Stimulated activated CD4-positive, alpha-beta T cell treated with anti-CD3 and anti-CD28 coated beads, Interleukin-2, amount 100 ng/mL, for 48 hours (primary cell): Measurements from ENCODE around the gene OR13C2.
"Not testable (repeated sequence)": the region's sequence is repeated elsewhere in the genome, so short reads cannot be mapped to it uniquely, and the experiment has no call there.

ENCODE experiments used
- DNase-seq, 2 donors: peaks; one replicate each; pipeline ENCODE4 v3.0.0-alpha.2; 2020

Gene OR13C2, protein sequence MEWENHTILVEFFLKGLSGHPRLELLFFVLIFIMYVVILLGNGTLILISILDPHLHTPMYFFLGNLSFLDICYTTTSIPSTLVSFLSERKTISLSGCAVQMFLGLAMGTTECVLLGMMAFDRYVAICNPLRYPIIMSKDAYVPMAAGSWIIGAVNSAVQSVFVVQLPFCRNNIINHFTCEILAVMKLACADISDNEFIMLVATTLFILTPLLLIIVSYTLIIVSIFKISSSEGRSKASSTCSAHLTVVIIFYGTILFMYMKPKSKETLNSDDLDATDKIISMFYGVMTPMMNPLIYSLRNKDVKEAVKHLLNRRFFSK

DNA sequence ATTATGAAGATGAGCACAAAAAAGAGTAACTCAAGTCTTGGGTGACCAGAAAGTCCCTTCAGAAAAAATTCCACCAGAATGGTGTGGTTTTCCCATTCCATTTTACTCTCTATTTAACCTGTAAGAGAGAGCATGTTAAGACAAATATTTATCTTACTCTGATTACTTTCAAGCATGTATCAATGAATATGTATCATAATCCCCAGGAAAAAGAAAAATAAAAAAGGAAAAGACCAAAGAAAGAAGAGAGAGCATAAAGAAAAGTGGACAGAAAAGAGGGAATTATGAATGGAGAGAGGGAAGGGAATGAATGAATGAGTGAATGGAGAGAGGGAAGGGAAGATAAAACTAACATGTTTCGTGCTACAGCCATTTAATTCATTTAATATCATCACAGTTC lies at the start of gene OR13C2:
OR13C2 (minus strand) TSS at position 101 of the 400 bp plus-strand sequence; CDS start at position 101, 0 bp downstream.
- not testable (repeated sequence) for DNase-seq

DNA sequence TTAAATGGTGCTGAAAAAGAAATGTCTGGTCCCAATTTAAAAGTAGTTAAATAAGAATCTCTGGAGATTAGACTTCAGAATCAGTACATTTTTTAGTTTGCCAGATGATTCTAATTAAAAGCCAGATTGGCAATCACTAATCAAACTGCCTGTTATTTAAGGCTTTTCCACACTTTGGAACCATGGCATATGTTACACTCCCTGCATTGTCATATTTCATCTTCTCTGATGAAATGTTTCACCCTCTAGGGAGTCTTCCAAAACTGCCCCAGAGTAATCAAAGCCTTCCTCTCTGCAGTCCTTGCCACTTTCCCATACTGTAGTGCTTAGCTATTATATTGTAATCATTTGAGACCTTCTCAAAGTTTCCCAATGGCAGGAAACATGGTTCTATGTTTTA lies 30.0 kb upstream of the OR13C2 start:
- no peak for DNase-seq

DNA sequence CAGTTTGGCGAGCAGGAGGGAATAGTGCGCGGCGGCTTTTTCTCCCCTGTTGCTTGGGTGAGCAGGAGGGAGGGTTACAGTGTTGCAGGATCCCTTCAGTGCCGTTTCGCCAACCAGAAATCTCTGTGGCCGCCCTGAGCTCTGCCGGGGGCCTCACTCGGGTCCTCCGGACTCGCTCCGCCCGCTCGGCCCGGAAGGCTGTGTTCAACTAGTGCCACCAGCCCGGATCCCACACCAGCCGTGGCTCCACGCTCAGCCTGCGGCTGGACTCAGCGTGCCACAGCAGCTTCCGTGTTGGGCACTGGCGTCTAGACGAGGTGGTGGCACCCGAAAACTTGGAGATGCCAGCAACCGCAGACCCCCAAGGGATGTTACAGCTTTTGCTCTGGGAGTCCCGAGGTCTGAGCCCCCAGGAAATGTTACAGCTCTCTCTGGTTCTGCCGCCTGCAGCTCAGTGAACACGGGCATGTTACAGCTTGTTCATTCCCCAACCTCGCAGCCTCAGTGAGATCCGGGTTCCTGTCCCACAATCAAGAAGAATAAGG lies 28.6 kb upstream of the OR13C2 start:
- no peak for DNase-seq

DNA sequence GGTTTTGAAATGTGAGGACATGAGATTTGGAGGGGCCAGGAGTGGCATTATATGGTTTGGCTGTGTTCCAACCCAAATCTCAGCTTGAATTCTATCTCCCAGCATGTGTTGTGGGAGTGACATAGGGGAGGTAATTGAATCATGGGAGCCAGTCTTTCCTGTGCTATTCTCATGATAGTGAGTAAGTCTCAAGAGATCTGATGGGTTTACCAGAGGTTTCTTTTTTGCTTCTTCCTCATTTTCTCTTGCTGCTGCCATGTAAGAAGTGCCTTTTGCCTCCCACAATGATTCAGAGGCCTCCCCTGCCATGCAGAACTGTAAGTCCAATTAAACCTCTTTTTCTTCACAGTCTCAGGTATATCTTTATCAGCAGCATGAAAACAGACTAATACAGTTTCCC lies 20.5 kb upstream of the OR13C2 start:
- DNase-seq, result not testable (repeated sequence)

DNA sequence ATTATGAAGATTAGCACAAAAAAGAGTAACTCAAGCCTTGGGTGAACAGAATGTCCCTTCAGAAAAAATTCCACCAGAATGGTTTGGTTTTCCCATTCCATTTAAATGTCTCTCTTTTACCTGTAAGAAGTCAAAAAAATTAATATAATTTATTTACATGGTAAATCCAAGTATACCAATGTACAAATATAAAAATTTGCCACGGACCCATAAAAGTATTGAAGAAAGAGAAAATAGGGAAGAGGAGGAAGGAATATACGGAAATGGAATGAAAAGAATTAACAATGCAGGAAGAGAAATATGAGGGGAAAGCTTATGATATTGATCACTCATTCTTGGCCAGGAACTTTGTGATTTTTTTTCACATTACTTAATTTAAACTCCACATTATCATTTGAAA lies 12.7 kb upstream of the OR13C2 start, which contains the start of gene OR13C9:
OR13C9 (minus strand) TSS at position 101 of the 400 bp plus-strand sequence; CDS start at position 101, 0 bp downstream.
- no peak for DNase-seq

DNA sequence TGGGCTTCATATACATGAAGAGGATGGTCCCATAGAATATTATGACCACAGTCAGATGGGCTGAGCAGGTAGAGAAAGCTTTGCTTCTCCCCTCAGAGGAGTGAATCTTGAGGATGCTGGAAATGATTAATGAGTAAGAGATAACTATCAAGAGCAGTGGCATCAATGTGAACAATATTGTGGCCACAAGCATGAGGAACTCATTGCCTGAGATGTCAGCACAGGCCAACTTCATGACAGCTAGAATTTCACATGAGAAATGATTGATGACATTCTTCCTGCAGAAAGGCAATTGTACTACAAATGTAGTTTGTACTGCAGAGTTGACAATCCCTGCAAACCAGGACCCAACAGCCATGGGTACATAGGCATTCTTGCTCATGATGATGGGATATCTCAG lies 12.0 kb upstream of the OR13C2 start:
- DNase-seq, result no peak

DNA sequence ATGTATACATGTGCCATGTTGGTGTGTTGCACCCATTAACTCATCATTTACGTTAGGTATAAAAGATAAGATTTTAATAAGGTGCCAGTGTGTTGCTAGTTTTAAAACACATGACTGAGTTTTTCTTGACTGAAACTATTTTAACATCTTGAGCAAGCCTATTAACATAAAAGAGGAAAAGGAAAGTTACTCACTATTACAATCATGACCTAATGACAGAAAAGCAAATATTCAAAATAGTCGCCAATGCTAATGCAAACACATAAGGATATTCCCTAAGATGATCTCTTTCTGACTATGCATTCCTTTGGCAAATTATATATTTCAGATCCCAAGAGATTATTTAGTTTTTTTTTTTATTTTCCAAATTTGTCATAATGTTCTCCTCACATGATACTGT lies 5.8 kb upstream of the OR13C2 start:
- DNase-seq, result no peak

DNA sequence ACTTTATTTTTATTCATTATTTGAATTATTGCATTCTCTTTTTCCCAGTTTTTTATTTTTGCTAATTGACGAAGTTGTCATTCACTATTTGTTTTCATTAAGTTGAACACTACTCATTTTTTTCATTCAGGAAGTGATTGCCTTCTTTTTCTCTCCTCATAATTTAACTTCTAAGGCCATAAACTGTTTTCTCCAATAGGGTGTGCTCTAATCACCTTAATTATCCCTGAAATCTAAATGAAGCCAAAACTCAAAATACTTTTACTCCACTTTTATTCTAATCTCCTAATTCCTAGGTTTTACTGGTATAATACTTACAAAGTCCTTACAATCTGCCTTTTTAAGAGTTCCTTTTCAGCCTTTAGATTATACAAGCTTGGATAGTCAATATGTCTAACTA lies 2.9 kb upstream of the OR13C2 start:
- DNase-seq, result no peak

DNA sequence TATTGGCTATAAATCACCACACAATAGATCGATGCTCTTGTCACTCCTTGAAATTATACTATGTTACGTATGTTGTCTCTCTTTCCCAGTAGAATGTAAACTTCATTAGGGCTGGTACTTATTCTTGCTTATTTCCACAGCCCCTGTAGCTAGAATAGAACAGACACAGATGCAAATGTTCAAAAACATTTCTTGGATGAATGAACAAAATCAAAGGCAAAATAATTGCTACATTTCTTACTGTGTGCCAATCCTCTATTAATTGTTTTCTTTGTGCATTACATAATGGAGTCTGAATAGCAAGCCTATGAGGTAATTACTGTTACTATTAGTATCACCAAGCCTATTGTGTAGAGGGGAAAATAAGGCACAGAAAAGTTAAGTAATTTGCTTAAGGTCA lies 725 bp upstream of the OR13C2 start:
- DNase-seq, result no peak

DNA sequence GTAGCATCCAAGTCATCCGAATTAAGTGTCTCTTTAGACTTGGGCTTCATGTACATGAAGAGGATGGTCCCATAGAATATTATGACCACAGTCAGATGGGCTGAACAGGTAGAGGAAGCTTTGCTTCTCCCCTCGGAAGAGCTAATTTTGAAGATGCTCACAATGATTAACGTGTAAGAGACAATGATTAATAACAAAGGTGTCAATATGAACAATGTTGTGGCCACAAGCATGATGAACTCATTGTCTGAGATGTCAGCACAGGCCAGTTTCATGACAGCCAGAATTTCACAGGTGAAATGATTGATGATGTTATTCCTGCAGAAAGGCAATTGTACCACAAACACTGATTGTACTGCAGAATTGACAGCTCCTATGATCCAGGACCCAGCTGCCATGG lies 626 bp downstream of the OR13C2 start:
- DNase-seq, result no peak

DNA sequence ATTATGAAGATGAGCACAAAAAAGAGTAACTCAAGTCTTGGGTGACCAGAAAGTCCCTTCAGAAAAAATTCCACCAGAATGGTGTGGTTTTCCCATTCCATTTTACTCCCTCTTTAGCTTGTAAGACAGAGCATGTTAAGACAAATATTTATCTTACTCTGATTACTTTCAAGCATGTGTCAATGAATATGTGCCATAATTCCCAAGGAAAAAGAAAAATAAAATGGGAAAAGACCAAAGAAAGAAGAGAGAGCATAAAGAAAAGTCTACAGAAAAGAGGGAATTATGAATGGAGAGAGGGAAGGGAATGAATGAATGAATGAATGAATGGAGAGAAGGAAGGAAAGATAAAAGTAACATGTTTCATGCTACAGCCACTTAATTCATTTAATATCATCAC lies 6.1 kb downstream of the OR13C2 start, which contains the start of gene OR13C5:
OR13C5 (minus strand) TSS at position 101 of the 400 bp plus-strand sequence; CDS start at position 101, 0 bp downstream.
- not testable (repeated sequence) for DNase-seq

DNA sequence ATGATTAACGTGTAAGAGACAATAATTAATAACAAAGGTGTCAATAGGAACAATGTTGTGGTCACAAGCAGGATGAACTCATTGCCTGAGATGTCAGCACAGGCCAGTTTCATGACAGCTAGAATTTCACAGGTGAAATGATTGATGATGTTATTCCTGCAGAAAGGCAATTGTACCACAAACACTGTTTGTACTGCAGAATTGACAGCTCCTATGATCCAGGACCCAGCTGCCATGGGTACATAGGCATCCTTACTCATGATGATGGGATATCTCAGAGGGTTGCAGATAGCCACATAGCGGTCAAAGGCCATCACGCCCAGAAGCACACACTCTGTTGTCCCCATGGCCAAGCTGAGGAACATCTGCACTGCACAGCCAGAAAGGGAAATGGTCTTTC lies 6.7 kb downstream of the OR13C2 start:
- DNase-seq, result not testable (repeated sequence)

DNA sequence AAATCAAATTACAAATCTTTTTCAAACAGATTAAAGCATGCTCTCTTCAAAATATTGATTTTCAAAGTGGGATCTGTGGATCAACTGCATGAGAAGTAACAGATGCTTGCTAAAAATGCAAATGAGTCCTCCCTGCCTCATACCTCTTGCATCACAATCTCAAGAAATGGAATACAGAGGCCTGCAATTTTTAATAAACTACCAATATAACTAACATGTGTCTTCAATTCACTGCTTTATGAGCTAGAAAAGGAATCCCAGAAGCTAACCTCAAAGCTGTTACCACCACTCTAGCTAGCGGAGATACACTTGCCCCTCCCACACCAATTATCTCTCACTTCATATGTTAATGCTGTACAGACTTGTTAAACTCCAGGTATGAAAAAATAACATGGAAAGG lies 15.8 kb downstream of the OR13C2 start:
- DNase-seq, result no peak

DNA sequence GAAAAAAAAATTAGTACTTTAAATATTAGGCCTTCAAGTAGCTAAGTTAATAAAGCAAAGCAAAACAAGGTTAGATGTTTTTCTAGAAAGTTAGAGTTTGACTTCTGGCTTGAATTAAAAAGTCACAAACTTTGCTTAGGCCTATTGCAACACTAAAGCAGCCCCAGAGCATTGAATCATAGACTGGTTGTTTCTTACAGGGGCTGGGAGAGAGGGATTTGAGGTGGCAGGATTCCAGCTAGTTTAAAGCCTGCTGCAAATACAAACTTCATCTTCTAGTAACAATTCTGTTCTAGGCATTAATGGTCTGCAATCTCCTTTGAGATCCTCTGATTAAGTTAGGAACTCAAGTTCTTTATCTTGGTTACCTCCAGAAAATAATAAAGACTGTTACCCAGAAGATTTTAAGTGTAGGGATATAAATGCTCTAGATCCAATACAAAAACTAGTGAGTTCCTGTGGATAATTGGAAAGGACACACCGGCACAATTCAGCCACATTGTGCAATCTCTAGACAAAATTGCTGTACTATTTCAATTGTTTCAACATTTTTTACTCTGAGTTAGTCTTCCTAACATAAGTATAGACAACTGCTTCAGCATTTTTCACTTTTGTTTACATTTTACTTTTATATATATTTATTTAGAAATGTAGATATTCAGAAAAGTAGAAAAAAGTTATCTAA lies 18.8 kb downstream of the OR13C2 start:
- DNase-seq, result no peak

DNA sequence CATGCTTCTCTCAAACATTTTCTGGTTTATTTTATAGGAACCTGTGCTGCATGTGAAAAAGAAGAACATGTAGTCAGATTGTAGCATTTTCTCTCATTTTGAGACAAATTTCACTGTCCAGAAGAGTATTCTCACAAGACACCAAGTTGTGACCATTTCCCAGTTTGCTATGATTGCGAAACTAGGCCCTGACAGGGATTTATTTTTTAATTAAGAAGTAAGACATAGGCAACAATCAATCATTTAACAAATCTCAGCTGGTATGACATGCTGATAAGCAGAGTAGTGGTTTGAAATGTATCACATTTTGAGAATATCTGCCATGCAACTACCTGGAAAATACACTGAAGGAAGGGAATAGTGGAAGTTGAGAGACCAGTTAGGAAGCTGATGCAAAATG lies 24.9 kb downstream of the OR13C2 start:
- DNase-seq, result no peak

DNA sequence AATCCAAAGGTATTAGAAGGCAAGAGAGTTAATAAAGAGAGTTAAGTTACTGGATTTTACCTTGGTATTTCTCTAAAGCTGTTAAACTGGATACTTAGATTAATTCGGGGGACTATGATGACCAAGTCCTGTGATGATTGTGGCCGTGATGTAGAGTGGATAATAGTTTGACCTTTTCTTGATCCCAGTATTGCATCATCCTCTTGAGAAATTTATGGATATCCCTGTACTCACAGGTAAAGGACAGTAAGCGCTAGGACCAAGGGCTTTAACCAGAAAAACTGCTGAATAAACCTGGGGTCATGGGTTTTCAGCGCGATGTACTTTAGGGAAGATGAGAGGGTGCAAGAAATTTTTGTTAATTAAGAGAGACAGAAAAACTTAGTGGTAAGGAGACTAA lies 28.2 kb downstream of the OR13C2 start:
- DNase-seq, result no peak

DNA sequence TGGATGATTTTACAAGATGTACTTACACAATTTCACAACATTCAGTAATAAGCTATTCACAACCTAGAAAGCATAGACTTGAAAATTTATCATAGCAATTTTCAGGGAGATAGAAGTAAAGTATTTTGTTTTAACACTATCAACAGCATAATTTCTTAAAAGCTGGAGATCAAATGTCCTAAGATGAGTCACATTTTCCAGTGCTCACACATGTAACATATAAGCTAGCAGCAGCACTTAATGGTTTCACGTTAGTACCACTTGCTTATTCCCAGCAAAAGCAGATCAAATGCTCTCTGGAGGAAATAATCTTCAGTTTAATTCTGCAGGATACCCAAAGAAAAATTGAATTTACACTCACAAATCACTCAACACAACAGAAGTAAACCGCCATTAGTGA lies 30.0 kb downstream of the OR13C2 start:
- no peak for DNase-seq

DNA sequence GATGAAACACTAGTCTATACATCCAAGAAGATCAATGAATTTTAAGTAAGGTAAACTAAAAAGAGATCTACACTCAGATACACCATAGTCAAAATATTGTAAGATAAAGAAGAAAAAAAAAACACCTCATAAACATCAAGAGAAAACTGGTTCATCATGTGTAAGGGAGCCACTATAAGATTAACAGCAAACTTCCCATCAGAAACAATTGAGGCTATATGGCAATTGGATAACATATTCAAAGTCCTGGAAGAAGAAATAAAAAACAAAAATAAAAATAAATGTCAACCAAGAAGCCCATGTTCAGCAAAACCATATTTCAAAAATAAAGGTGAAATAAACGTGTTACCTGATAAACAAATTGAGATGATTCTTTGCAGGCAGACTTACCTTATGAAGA lies 32.8 kb downstream of the OR13C2 start:
- DNase-seq, result no peak

DNA sequence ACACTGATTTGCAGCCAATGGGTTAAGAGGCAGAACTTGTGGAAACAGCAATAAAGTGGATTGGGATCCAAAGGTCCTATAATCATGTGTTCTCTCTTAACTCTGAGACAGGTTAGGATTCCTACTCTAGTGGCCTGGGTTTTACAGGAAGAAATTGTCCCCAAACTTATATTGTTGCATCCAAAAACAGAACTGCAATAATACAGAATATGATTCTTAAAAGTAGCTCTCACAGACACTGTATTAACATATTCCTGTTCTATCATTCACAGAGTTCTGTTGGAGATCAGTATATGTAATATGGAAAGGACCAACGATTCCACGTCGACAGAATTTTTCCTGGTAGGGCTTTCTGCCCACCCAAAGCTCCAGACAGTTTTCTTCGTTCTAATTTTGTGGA lies 36.6 kb downstream of the OR13C2 start, which contains the start of gene OR13C8:
OR13C8 (plus strand) TSS at position 301 of the 400 bp plus-strand sequence; CDS start at position 301, 0 bp downstream.
- no peak for DNase-seq

DNA sequence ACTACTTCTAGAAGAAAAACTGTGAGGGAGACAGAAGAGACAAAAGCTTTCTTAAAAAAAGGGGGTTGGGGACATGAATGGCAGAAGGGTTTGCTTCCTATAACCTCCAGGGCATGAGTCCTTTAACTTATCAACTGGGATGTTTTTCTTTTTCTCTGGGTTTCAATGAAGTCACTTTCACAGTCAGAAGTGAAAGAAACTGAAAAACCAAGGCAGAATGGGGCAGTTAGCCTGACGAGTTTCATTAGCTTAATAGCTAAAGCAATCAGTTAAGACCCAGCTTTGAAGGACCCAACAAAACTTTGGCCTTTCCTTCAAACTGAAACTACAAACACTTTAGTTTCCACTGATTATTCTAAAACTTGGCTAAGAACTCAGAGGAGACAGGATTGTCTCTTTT lies 41.1 kb downstream of the OR13C2 start:
- DNase-seq, result no peak

DNA sequence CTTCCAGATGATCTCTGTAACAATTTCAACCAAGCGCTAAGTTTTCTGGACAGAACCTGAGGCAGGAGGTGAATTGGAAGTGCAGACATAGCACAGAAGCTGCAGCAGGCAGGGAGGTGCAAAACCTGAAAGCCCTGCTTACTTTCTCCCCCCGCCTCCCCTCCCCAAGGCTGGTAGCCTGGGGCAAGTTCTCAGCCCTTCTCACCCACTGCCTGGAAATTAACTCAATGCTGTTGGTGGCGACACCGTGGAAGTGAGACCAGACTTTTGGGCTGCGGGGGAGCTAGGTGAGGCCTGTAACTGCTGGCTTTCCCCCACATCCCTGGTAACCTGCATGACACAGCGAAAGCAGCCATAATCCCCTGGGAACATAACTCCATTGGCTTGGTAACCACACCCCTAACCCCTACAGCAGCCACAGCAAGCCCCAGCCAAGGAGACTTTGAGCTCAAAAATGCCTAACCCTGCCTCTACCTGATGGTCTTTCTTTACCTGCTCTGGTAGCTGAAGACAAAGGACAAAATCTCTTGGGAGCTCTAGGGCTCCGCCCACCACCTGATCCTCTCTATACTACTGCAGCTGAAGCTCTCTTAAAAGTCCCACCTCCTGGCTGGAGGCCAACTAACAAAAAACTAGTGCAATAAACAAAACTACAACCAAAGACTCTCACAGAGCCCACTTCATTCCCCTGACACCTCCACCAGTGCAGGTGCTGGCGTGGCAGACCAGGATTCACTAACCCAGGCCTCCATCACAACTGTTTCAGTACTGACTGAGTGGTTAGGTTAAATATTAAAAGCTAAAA lies 48.4 kb downstream of the OR13C2 start:
- no peak for DNase-seq

DNA sequence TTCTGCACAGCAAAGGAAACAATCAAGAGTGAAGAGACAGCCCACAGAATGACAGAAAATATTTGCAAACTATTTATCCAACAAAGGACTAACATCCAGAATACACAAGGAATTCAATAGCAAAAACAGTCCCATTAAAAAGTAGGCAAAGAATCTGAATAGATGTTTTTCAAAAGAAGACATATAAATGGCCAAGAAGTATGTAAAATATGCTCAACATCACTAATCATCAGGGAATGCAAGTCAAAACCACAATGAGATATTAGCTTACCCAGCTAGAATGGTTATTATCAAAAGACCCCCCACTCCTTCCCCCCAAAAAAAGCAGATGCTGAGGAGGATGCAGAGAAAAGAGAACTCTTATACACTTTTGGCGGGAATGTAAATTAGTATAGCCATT lies 49.9 kb downstream of the OR13C2 start:
- no peak for DNase-seq
